Left renal pelvis (tissue), 4 donors: ENCODE data around the gene OXGR1. TPM values are rescaled to one million over a fixed set of nuclear protein-coding genes. Genes with fewer than 3 reads are reported as not detected.
"Not testable (repeated sequence)": the region's sequence is repeated elsewhere in the genome, so short reads cannot be mapped to it uniquely, and the experiment has no call there.

Source experiments
- DNase-seq, 4 donors: peaks; one replicate each; pipeline ENCODE4 v3.0.0-alpha.2; 2013; ENCODE audit warnings: low read depth in 4 of 4, low spot score in 3 of 4
- polyA plus RNA-seq, 4 donors: library from polyadenylated mRNA; unstranded; fragments of 120-200 nt; gene quantifications; one replicate each; pipeline ENCODE4 v1.2.1, GENCODE V29; 2013; ENCODE audit not compliant: insufficient read length in 4 of 4

OXGR1 gene
- polyA plus RNA-seq, 4 donors = 0.94 to 6.4 (median 4.0) TPM

DNA sequence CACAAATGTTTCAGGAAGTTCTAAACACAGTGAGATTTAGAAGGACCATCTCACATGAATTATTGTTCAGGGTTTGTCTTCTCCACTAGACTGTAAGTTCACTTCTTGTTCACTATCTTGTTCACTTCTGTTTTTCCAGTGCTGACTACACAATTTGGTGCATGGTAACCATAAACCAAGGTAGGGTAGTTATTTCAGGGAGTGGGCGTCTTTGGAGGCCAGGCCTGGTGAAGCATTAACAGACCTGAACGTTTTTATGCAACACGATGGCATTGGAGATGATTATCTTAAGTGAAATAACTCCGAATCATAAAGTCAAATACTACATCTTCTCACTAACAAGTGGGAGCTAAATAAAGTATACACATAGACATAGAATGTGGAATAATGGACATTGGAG lies 14.4 kb upstream of the OXGR1 start:
- DNase-seq = no peak

DNA sequence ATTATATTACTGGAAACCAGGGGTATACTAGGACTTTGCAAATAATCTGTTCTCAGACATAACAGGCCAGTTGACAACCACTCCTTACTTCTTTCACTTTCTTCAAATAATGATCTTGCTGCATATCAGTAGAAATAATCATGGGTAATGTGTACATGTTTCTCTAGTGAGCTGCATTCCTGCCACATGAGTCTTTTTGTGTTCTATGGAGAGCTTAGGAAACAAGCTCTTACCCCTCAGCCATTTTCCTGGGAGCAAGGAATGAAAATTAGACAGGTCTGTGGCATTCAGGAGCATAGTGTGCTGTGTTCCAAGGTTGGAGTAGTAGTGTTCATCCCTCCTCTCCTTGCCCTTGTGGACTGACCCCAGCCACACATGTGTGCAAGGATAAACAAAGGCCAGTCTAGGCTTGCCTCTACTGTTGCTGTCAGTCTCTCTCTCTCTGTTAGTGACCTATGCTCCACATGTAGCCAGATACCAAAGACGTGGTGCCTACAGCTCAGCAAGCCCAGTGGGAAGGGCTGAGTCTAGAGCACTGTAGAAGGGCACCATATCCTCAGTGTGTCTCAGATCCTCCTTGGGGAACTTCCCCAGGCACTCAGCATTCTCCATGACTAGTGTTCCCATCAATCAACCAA lies 11.5 kb upstream of the OXGR1 start:
- no peak for DNase-seq

DNA sequence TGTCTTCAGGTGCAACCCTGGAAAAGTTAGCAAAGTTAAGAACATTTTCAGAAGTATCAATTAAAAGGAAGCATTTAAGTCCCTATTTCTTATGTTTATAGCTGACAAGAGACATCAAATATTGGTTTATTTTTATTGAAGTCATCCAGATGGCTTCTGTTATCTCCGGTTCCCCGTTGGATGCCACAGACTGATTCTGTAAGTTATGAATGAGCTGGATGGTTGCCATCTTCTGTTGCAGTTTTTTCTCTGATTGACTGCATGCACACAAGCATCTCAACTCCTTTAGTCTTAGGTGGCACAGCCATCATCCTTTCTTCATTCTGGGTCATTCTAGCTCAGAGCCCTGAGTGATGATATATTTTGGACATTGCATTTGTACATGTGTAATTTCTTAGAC lies 10.6 kb upstream of the OXGR1 start:
- DNase-seq = no peak

DNA sequence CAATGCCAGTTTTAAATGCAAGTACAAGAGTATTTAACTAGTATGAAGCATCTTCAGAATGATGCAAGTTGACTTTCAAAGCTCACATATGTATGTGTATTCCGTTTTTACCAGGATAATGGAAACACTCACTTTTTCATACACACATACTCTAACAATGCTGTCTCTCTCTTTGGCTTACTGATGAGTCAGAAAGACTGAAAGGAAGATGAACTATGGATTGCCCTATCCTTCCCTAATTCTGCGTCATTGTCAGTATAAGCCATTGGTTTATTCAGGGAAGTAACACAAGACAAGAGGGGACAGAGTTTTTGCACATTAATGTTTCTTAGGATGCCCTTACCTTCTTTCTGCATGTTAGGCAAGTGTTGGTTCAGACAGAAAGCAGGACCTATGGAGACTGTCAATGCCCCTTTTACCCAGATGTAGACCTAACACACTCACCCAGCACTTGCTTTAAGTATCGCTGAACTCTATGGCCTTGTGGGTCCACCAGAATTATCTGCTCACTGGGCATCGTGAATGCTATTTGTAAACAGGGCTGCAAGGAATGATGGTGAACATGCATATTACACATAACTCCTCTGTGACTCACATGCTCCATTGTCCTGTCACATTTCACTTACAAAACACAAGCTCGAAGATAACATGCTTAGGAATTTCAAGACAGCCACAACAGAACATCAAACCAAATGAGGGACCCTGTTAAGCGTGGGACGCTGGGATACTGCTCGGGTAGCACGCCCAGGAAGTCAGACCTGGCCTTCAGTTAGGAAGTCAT lies 10.0 kb upstream of the OXGR1 start:
- no peak for DNase-seq

DNA sequence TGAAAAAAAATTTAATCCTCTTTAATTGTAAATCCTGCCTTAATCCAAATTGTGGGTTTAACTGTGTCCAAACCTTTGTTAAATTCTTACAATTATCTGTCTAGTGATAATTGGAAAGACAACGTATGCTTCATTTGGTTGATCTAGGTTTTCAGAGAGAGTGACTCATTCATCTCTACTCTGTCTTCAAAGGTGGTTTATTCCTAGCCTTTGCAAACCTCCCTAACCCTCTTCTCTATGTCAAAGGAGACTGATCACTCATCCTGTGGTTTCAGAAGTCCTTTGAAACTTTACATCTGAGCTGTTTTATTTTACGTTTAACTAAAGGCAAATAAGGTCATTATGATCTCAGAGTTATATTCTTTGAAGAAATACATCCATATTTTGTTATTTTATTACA lies 8.8 kb upstream of the OXGR1 start:
- DNase-seq = no peak

DNA sequence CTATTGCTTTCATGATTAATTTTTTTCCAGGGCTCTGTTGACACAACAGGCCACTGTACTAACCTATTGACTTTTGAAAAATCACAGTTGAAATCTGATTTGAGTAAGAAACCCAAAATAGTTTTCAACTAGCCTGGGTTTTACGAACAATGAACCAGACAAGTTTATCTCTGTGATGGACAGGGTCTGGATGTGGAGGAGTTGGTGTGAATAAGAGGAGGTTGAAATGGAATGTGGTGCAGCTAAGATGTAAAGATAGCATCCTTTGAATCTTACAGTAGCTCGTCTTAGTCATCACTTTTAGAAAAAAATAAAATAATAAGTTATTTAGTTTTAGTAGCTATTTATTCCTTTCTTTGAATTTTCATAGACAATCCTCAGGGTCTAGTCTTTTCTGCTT lies 8.3 kb upstream of the OXGR1 start:
- no peak for DNase-seq

DNA sequence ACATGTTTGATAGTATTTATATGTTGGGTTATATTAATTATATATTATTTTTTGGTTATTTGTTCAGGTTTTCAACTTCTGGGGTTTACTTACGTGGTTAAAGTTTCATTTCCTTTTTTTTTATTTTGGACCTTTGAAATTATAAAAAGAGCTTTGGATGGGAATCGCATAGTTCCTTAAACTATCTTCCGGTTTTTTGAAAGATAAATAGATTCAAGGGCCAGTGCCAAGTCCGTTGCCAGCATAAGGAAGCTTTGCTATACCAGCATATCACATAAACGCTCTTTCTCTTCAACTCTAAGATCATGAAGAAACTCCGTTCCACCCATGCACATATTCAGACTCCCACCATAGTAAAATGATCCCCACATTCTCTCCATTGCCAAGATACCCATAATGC lies 7.4 kb upstream of the OXGR1 start:
- DNase-seq = no peak

DNA sequence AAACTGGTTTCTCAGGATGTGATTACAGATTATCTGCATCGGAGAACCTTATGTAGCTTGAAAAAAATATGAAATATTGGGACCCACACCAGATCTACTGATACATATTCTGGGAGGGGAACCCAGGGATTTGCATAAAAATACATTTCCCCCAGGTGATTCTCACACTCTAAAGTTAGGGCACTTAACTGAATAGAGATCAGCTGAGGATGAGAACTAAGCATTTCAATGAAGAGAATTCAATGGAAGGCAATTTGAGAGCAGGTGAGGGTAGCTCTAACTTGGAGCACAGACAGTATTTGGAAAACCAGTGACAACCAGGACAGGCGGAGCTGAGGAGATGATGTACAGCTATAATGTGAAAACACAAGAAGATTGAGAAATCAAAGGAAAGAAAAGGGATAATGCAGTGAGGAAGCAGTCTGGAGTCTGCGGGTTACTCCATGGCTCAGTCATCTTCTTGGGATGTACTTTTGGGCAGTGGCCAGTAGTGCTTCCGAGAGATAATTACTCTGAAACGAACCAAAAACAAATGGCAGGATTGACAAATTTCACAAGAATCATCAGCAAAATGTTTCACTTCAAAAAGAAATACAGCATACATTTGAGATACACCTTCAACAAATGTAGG lies 6.1 kb upstream of the OXGR1 start:
- no peak for DNase-seq

DNA sequence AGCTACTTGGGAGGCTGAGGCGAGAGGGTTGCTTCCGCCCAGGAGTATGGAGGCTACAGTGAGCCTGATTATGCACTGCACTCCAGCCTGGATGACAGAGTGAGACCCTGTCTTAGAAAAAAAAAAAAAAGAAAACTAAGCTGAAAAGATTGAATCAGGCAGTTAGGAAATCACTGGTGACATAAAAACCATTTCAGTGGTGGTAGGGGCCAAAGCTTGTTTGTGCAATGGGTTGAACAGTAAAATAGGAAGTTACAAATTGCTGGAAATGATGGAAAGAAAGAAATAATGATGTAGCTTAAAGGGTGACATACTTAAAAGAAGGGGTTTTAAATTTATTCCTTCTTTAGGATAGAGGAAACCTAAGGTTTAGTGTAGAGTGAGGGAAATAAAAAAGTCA lies 4.8 kb upstream of the OXGR1 start:
- DNase-seq = no peak

DNA sequence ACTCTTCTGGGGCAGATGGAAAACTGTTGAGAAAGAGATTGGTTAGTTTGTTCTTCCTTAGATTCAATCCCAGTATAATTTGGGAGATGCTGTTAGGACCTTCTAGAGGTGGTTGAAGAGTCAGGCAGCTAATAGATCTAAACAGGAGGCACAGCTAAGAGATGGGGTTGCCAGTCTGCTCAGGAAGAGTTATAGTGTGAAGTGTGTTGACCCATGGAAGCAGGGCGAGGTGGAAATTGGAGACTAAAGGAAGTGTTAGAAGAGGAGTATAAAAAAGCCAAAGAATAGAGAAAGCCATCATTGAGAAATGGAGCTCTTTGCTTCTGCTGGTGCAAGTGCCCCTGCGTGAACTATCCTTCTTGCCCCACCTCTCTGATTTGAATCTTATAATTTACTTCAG lies 3.8 kb upstream of the OXGR1 start:
- no peak for DNase-seq

DNA sequence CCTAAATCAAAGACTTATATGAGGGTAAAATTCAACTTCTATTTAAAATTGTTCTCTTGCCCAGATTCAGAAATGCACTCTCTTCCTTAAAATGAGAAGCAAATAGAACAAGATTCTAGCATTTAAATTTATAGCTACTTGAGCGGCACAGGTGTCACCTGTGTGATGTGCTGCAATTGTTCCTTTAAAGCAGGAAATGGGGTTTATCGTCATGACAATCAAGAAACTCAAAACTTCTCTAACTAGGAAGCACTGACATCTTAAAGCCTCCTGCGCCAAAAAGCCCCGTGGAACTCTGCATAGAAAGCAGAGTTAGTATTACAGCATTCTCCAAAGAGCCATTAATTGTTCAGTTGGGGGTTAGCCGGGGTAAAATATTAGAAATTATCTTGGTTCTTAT lies 2.6 kb upstream of the OXGR1 start:
- DNase-seq = no peak

DNA sequence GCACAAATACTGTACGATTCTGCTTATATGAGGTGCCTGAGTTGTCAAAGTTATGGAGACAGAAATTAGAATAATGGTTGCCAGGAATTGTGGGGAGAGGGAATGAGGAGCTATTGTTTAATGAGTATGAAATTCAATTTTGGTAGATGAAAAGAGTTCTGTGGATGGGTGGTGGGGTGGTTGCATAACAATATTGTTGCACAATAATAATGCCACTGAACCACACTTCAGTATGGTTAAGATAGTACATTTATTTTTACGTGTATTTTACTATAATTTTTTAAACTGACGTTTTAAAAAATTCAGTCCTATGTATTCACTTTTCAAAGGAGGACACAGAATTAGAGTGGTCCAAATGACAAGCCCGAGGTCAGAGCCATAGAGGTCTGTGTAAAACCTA lies 1.8 kb upstream of the OXGR1 start:
- no peak for DNase-seq

DNA sequence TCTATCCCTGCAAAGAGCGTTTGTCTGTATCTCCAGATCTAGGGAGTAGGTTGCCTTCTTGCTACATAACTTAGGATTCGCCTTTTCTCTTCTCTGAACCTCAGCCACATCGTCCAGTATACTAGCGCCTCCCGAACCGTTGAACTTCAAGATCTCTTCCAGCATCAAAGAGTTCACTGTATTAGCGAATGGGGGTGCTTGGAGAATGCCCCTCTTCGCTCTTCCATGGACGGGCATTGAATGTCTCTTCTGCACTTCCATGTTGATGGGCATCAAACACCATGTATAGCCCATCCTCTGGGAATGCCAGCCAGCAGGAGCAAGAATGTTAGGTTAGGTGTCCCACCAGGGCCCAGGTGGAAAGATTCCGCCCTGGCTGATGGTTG lies 575 bp upstream of the OXGR1 start:
- no peak for DNase-seq

DNA sequence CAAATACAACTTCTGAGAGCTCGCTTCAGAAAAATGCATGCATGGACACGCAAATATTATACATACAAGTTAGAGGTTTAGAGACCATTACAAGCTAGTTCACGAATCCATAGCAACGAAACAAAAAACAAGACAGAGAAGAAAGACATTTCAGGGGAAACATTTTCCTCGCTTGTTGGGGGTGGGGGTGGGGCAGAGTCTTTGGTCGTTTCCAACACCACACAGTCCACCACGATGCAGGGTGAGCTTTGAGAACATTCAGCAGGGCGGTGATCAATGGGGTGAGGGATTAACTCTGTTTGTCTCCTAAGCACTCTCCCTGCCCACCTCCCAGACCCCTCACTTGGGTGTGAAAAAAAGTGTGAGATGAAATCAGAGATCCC lies 651 bp downstream of the OXGR1 start:
- peak in 1 of 4 donors; percentile 58 for DNase-seq

DNA sequence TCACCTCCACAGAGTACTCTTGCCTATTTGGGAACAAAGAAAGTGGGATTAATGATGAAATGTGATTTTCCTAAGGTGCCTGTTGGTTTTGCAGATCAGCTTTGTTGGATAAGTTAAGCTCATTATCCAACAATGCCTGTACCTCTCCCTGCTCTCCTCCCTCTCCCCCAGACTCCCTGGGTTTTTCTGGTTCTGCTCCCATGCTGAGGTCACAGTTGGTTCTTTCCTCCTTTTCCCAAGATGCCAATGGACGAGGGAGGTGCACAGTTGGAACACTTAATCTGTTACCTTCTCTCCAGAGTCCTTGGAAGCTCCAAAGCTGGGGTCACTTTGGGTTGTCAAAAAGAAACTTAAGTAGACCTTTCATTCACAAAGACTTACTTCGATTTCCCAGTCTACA lies 1.6 kb downstream of the OXGR1 start:
- no peak for DNase-seq

DNA sequence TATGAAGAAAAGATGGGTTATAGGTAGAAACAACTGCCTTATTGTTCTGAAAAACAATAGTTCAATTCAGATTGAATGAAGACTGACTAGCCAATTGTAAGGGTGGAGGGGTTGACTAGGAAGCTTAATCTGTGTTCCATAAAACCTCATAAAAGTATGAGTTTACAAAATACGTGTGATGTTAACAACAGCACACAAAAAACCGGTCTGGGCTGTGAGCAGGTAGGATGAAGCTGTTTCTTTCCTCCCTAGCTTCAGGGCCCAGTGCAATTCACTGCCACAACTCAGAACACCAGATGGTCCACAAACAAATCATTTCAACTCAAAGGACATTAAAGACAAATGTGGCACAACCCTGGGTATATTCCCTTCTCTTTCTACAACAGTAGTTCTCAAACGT lies 3.2 kb downstream of the OXGR1 start:
- no peak for DNase-seq

DNA sequence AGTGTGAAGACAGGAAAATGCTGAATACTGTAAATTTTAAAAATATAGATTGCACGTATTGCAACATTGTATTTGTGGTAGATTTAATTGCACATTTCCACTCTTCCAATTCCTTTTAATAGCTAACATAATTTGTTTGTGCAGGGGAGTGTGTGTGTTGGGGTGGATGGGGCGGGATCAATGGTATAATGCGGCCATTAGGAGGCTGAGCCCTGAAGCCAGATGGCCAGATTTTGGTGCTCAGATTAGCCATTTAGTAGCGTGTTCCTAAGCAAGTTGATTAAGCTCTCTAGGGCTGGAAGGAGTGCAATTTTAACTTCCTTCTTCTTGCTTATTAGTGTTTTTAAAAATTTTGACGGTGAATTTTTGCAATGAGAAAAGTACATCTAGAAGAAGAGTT lies 5.8 kb downstream of the OXGR1 start:
- DNase-seq = no peak

DNA sequence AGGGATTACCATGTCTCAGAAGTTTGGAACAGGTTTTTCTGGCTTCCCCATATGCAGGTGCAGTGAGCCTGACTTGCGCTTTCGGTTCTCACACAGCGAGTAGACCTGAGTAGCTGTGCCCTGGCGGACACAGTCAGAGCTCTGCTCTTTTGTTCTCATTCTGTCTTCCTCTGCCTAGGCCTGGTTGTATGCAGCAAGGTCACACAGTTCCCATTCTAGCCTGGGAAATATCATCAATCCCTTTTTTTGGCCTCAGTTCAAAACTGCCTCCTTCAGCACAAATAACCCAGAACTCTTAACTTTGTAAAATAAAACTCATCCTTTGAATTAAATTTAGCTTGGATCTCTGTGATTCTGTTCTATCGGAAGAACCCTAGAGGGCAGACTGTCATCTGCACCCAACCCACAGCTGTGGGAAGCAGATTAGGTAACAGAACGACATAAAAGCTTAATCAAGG lies 10.2 kb downstream of the OXGR1 start:
- DNase-seq = peak in 3 of 4 donors; percentile 35 to 53 (median 50)

DNA sequence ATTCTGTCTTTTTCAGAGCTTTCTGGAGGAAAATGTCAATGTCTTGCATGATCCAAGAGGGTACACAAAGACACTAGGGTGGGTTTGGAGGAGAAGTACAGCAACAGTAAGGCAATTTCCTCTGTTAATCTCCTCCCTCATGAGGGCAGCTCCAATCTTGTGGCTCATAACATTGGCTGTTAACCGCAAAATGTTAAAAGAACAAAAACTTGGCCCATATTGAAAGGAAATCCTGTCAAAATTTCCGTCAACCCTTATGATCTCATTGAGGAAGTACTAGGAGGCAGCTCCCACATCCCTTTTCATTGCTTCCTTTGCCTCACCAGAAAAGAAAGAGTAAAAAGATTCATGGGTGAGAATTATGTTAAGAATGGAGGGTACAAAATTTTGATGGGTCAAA lies 11.6 kb downstream of the OXGR1 start:
- DNase-seq = no peak

DNA sequence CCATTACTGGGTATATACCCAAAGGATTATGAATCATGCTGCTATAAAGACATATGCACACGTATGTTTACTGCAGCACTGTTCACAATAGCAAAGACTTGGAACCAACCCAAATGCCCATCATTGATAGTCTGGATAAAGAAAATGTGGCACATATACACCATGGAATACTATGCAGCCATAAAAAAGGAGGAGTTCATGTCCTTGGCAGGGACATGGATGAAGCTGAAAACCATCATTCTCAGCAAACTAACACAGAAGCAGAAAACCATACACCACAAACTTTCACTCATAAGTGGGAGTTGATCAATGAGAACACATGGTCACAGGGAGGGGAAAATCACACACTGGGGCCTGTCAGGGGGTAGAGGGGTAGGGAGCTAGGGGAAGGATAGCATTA lies 14.4 kb downstream of the OXGR1 start:
- DNase-seq = not testable (repeated sequence)

DNA sequence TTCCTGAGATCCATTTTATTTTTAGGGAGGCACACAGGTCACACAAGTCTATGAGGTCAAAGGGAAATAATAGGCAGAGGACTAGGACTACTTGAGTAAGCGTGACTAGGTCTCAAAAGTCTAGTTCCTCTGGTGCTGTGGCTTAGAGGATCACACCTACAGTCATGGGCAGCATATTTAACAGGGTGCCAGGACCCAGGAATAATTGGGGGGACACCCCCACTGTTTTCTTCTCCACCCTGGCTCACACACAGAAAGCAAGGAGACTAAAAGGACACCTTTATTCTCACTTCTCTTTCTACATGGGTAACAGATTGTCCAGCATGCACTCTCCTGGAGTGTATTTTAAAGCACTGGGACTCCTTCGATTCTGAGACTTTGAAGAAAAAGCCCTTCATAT lies 26.2 kb downstream of the OXGR1 start:
- no peak for DNase-seq

DNA sequence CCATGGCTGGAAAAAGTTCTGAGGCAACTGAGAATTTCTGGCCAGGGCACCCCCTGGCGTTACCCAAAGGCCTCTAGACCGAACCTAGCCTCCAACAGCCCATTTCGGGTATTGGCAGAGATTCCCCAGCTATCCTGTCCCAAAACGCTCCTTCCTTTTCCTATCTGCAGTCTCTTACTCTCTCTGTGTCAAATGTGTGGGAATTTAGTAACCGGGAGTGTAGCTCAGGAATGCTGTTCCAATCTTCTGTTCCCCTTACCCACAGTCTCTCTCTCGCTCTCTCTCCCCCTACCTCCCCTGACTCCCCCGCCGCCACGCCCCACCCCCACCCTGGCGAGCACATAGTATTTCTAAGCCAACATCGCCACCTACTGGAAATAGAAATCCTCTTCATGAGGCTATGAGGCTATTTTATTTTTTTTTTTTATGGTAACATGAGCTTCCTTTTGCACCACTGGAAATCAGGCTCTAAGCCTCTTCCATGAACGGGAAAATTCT lies 27.0 kb downstream of the OXGR1 start:
- no peak for DNase-seq
